GM18520 (cell line): ENCODE measurements around the gene CTNNA3.

ENCODE experiments used
- ATAC-seq: cut with Tn5 transposase; IDR thresholded peaks from one replicate; pipeline ENCODE4 v1.9.1; 2021; ENCODE audit not compliant: unreplicated experiment

Gene CTNNA3

DNA sequence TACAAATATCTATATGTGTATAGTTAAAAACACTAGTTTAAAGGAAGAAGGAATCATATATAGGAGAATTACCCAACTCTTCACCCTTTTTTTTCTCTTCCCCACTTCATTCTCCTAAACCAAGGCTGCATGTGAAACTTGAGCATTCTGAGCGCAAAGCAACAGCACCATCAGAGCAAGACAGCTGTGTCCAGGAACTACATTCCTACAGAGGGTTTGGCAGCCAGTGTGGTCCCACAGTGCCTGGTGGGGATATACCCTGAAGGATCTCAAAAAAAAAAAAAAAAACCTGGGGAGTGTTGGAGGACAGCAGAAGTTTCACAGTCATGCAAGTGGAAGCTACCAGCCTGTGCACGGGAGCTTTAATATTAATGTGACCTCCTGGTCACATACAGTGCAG, 310.4 kb downstream of the CTNNA3 start:
- no peak for ATAC-seq

DNA sequence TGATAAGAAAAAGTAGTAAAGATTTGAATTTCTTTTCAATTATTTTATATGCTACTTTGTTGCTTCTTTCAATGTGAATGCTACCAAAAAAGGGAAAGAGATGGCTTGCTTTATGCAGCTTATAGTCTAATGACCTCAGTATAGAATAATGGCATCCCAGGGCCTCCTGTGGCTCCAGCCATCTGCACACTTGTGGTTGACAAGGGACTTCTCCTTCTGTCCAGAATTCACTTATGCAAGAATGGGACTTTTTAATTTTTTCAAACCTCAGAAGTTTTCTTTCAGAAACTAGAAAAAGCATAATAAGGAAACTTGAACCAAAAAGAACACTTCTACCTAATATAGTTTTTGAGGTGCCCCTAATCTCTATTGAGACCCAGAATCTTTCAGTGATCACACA, 310.9 kb downstream of the CTNNA3 start:
- ATAC-seq = no peak

GRCh38 chr10:67331121-67331910, 364.7 kb downstream of the CTNNA3 start:
- ATAC-seq = no peak

- no peak for ATAC-seq
These were observed 368.1 kb downstream of the CTNNA3 start for GRCh38 chr10:67327626-67328535.

- no peak for ATAC-seq
These were observed 376.0 kb downstream of the CTNNA3 start for GRCh38 chr10:67319976-67320375.

DNA sequence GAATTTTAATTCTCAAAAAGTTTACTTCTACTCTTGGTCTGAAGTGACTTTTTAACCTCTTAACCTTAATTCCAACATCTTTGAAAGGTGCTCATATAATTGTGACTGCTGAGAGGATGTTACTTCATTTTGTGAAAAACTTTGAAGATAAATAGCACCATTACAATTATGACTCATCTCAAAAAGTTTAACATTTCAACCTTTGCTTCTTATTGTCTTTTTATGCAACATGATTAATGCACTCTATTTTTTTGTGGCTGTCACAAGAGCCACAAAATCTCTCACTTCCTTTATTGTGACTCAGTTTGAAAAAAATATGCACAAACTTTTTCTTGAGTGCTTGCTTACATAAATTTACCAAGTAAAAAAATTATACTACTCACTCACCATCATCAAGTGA, 387.1 kb downstream of the CTNNA3 start:
- no peak for ATAC-seq

- no peak for ATAC-seq
These were observed 389.3 kb downstream of the CTNNA3 start for GRCh38 chr10:67306588-67307205.

DNA sequence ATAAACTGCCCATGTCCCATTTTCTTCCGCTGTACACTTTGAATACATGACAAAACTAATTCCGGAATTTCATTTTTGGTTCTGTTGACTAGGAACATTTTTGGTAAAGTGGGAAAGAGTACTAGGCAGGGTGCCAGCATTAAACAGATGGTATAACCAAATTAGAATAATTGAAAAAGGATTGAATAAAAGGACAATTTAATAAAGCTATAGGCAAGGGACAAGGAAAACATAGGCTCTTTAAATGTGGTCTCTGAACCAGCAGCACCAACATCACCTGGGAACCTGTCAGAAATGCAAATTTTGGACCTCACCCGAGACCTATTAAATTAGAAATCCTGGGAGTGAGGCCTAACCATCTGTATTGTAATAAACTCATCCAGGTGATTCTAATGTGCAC, 393.3 kb downstream of the CTNNA3 start:
- no peak for ATAC-seq

GRCh38 chr10:67299761-67300160, 396.2 kb downstream of the CTNNA3 start:
- no peak for ATAC-seq

GRCh38 chr10:67297637-67298181, 398.3 kb downstream of the CTNNA3 start:
- no peak for ATAC-seq

- ATAC-seq = no peak
These were observed 399.1 kb downstream of the CTNNA3 start for GRCh38 chr10:67296926-67297325.

- ATAC-seq = no peak
These were observed 407.1 kb downstream of the CTNNA3 start for GRCh38 chr10:67288688-67289410.

- ATAC-seq = no peak
These were observed 411.4 kb downstream of the CTNNA3 start for GRCh38 chr10:67284589-67284988.

GRCh38 chr10:67282871-67283270, 413.1 kb downstream of the CTNNA3 start:
- ATAC-seq = no peak

- no peak for ATAC-seq
These were observed 415.6 kb downstream of the CTNNA3 start for GRCh38 chr10:67280405-67280804.

- no peak for ATAC-seq
These were observed 418.6 kb downstream of the CTNNA3 start for GRCh38 chr10:67277402-67277801.

DNA sequence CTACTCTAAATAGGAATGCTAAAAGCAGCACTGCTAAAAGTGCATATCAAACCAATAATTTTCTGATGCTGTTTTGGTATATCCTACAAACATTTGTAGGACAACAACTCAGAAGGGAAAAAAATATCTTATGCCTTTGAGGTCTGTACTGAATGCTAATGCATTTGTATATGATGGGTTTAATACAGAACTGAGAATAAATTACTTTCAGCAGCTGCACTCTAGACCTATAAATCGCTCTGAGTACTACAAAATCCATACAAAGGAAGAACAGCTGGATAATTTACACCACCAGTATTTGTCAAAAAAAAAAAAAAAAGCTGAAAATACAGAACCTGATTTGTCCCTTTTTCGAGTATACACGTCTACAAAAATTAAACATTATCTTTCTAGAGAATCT, 426.2 kb downstream of the CTNNA3 start:
- ATAC-seq = no peak

GRCh38 chr10:67268146-67268545, 427.8 kb downstream of the CTNNA3 start:
- no peak for ATAC-seq

GRCh38 chr10:67262675-67263074, 433.3 kb downstream of the CTNNA3 start:
- ATAC-seq = no peak

DNA sequence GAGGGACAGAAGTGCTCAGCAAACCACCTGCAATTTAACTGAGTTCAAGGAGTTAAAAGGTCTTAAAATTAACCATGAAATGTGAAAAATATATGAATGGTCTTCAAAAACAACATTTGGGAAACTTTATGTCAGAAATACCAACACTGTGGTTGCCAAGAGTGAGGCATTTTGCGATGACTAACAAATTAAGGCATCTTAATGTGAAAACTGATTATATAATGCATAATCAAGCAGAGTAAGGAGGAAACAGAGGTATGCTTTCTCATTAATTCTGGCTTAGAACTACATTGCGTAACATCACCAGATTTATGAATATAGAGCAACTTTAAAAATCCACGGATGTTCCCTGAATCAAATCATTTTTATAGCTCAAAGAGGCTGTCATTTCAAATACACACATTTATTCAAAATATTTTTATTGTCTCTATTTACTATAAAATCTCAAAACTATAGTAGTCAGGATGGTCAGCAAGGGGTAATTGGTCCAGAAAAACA, 434.6 kb downstream of the CTNNA3 start:
- ATAC-seq = no peak
